OCI-M1 (cell line): Measurements from ENCODE around the gene ZNF541.
"Not testable (repeated sequence)": the region's sequence is repeated elsewhere in the genome, so short reads cannot be mapped to it uniquely, and the experiment has no call there.

Experiments
- DNase-seq: peaks from one replicate; lab custom pipeline; 2025; lab: John Stamatoyannopoulos, UW

Gene ZNF541

DNA sequence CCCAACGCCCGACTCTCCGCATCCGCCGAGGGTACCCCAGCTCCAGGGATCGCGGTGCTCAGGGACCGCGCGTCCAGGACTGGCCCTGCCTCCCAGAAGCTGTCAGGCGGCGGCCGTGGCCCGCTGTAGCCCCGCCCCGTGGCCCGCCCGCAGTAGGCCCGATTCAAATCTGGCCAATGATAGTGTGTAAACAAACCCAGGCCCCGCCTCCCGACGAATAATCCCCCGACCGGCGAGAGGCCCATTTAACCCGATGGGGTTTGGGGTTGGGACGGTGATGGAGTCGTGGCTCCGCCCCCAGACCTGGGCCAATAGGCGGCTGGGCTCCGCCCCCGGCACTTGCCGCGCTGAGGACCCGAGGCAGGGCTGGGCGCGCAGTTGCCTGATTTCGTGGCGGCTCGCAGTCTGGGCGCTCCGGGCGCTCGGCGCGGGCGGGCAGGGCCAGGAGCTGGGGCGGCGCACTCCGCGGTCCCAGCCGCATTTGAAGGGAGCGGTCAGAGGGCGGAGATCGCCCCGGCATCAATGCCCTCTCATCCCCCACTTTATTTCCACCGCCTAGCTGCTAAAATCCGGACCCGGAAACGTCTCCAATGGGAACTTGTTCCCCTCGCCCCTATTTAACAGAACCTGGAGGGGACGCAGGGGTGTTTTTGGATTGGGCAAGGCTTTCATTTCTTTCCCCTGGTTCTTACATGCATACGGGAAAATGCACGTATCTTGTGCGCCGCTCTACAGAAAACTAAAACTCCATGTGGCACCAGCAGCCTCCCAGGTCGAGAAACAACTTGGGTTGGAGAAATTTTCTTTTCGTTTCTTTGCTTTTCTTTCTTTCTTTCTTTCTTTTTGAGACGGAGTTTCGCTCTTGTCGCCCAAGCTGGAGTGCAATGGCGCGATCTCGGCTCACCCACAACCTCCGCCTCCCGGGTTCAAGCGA is 27.6 kb upstream of the ZNF541 start:
- DNase-seq, result peak; percentile 100

GRCh38 chr19:47599671-47600245 is 26.8 kb upstream of the ZNF541 start:
- DNase-seq, result not testable (repeated sequence)

DNA sequence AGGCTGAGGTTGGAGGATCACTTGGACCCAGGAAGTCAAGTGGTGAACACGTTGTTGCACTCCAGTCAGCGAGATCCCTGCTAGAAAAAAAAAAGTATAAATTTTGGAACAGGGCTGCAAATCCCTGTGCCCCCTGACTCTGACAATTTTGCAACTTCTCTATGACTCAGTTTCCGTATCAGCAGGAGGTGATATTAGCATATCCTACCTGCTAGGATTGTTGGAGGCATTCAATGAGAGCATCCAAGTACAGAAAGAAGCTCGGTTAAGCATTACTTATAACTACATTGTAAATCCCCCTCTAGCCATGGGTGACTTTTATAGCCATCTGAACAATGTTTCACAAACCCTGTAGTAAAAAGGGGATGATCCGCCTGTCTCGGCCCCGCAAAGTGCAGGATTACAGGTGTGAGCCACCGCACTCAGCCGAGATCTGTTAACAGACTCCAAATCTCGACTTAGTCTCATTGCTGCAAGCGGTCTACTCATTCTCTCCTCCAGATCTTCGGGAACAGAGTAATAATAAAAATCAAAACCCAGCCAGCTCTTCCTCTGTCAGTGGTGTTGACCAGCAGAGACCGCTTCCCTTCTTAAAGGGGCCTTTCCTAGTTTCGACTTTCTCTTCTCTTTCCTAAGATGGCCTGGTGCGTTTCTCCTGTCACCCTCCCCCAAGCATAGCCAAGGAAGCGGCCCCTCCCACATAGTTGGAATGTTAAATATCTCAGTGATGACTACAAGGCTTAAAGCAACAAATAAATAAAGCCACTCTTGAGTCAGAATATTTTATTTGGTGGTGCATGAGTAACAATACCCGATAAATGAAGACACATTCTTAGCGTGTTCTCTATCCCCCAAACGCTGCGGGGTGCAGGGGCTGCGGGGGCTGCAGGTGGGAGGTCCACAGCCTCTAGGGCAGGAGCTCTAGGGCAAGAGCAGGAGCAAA is 25.7 kb upstream of the ZNF541 start:
- DNase-seq, result no peak

- DNase-seq, result no peak
Observed at GRCh38 chr19:47595944-47596343, 23.0 kb upstream of the ZNF541 start.

DNA sequence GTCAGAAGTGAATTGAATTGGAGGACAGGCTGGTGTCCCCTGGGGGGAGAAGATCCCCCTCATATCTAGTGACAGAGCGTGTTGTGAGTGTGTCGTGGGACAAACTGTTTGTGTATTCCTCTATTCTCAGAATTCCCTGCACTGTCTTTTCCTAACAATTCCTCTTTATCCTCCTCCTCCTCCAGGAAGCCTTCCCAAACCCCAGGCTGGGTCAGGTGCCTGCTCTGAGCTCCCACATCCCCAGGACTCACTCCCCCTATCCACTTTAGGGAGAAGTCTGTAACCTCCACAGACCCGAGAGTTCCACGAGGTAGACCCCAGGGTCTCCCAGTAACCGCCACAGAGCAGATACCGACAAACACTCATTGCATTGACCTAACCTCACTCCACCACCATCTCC is 20.9 kb upstream of the ZNF541 start:
- no peak for DNase-seq

DNA sequence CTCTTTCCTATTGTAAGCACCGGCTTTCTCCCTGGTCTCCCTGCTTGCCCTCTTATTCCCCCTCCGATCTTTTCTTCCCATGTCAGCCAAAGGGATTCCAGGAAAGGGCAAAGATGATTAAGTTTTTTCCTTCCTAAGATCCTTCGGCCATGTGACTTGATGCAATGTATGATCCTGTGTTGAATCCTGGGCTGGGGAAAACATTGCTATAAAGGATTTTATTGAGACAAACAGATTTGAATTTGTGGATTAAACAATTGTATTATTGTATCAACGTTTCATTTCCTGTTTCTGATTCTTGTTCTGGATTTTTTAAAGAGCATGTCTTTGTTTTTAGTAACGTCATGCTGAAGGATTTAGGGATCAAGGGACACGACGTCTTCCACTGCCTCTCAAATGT is 16.9 kb upstream of the ZNF541 start:
- no peak for DNase-seq

GRCh38 chr19:47587295-47587694 is 14.3 kb upstream of the ZNF541 start:
- DNase-seq, result no peak

DNA sequence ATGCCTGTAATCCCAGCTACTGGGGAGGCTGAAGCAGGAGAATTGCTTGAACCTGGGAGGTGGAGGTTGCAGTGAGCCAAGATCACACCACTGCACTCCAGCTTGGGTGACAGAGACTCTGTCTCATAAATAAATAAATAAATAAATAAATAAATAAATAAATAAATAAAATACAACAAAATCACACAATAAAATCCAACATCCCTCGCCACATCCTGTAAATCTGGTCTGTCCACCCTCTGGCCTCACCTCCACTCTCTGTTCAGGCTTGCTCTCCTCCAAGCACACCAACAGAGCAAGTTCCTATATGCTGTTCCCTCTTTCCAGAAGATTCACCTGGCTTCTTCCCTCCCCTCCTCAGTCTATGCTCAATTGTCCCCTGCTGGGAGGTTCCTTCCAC is 10.2 kb upstream of the ZNF541 start:
- DNase-seq, result not testable (repeated sequence)

- DNase-seq, result peak; percentile 81
Observed at GRCh38 chr19:47582320-47582909, 9.5 kb upstream of the ZNF541 start.

- no peak for DNase-seq
Observed at GRCh38 chr19:47581605-47582319, 8.8 kb upstream of the ZNF541 start.

DNA sequence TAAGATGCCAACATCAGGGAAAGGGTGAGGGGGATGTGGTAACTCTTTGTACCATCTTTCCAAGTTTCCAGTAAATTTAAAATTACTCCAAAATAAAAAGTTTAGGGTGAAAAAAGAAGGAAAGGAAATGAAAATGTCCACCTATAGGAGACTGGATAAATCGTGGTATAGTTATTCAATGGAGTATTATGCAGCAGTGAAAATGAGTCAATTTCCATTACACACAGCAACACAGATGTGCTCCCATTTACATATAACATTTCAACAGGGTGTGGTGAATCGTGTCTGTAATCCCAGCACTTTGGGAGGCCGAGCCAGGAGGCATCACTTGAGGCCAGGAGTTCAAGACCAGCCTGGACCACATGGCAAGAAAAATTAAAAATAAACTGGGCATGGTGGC is 7.4 kb upstream of the ZNF541 start:
- no peak for DNase-seq

- DNase-seq, result no peak
Observed at GRCh38 chr19:47572635-47573034, 313 bp downstream of the ZNF541 start.

DNA sequence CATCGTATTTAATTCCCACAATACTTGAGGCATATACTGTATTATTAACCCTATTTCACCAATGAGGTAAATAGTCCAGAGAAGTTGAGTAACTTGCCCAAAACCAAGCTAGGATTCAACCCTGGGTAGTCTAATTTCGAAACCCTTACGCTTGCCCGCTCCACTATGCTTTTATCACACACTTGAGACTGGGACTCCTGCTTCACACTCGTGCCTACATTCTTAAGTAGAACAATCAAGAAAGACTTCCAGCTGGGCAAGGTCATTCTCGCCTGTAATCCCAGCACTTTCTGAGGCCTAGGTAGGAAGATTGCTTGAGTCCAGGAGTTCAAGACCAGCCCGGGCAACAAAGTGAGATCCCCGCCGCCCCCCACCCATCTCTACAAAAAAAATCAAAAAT is 3.6 kb downstream of the ZNF541 start:
- DNase-seq, result no peak

- DNase-seq, result no peak
Observed at GRCh38 chr19:47564081-47564480, 8.9 kb downstream of the ZNF541 start.

- DNase-seq, result no peak
Observed at GRCh38 chr19:47561440-47562057, 11.4 kb downstream of the ZNF541 start.

- DNase-seq, result no peak
Observed at GRCh38 chr19:47560999-47561398, 11.9 kb downstream of the ZNF541 start.

DNA sequence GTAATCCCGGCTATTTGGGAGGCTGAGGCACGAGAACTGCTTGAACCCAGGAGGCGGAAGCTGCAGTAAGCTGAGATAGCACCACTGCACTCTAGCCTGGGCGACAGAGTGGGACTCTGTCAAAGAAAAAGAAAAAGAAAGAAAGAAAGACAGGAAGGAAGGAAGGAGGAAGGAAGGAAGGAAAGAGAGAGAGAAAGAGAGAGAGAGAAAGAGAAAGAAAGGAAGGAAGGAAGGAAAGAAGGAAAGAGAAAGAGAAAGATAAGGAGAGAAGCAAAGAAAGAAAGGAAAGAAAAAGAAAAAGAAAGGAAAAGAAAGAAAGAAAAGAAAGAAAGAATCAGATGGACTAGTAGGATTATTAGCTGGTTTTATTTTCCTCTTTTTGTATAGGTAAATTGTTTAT is 22.8 kb downstream of the ZNF541 start:
- no peak for DNase-seq

DNA sequence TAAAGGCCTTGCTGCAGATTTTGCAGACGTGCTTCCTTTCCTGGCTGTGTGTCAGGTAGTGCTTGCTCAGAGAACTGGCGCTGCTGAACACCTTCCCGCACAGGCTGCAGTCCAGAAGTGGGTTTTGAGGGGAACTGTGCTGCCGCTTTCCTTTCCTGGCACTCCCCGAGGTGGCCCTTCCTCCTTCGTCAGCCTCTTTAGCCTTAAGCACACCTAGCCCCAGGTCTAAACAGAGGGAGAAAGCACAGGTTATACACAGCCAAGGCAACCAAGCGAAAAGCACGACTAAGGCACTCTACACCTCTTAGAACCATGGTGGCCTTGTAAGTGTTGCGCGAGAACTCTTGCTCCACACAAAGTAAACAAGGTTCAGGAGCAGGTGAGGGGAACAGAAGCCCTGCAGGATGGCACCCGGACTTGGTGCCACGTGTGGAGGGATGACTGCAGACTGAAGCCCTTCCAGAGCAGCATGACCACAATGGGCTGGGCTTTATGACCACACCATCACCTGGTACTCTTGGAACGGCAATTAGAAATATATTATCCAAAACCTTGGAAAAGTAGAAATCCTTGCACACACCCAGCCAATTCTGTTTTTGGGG is 23.6 kb downstream of the ZNF541 start:
- no peak for DNase-seq

DNA sequence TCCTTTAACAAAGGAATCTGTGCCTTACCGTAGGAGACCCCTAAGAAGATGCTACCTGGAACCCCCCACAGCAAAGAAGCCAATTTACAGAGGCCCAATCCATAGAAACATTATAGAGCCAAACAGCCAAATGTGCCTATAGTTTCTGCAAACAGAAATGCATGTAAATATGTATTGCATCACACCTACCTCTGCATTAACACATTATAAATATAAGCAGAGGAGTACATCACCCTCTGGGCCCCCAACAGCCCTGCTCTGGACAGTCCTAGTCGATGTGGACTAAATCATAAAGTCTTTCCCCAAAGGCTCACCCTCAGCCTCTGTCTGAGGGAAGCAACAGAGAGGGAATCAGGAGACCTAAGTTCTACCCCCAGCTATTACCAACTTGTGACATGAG is 25.7 kb downstream of the ZNF541 start:
- DNase-seq, result no peak
